ENCODE results near the gene EVC. TPM values are rescaled to one million over a fixed set of nuclear protein-coding genes. Genes with fewer than 3 reads are reported as not detected.

EVC gene
- total and polyA plus RNA-seq, 4 donors = 2.9 to 40.8 (median 13.6) TPM

- Histone ChIP-seq H3K9ac (ENCODE audit: insufficient read depth in 1 of 2, low read length in 2 of 2) (no peak overlapping the region), H3K4me1 (ENCODE audit: control insufficient read depth in 5 of 5, insufficient read depth in 5 of 5, low read length in 5 of 5) (no peaks in the 10 kb centered on the region), H3K27me3 (ENCODE audit: control insufficient read depth in 3 of 3, insufficient read depth in 3 of 3, low read length in 2 of 3) (no peaks in the 10 kb centered on the region), H3K9me3 (ENCODE audit: control insufficient read depth in 4 of 4, insufficient read depth in 3 of 4, low read length in 3 of 4) (no peaks in the 10 kb centered on the region), H3K36me3 (ENCODE audit: control insufficient read depth in 4 of 4, insufficient read depth in 4 of 4, low read length in 4 of 4) (peaks cover 0 to 35% (median 17%) of the 10 kb centered on the region in 4 donors), H3K27ac (ENCODE audit: low read depth in 1 of 2, low read length in 1 of 2) (no peak overlapping the region), H3K4me3 (no peak overlapping the region)
- no peak for DNase-seq
- TF ChIP-seq, protein P1, sequence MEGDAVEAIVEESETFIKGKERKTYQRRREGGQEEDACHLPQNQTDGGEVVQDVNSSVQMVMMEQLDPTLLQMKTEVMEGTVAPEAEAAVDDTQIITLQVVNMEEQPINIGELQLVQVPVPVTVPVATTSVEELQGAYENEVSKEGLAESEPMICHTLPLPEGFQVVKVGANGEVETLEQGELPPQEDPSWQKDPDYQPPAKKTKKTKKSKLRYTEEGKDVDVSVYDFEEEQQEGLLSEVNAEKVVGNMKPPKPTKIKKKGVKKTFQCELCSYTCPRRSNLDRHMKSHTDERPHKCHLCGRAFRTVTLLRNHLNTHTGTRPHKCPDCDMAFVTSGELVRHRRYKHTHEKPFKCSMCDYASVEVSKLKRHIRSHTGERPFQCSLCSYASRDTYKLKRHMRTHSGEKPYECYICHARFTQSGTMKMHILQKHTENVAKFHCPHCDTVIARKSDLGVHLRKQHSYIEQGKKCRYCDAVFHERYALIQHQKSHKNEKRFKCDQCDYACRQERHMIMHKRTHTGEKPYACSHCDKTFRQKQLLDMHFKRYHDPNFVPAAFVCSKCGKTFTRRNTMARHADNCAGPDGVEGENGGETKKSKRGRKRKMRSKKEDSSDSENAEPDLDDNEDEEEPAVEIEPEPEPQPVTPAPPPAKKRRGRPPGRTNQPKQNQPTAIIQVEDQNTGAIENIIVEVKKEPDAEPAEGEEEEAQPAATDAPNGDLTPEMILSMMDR (IDR thresholded peaks at IDR 0.05; ENCODE audit: control extremely low read depth, extremely low read depth) = no peak
- 78 to 80% methylated on average over 3 of the region's 3 CpGs for WGBS, 2 donors
- no peak for ATAC-seq (ENCODE audit: insufficient read depth, low FRiP score)
Measured at GRCh38 chr4:5791654-5792053, 80.7 kb downstream of the EVC start.

GRCh38 chr4:5793514-5793913 is 82.5 kb downstream of the EVC start:
- Histone ChIP-seq H3K9ac (ENCODE audit: insufficient read depth in 1 of 2, low read length in 2 of 2) (no peak overlapping the region), H3K4me3 (no peak overlapping the region), H3K27me3 (ENCODE audit: control insufficient read depth in 3 of 3, insufficient read depth in 3 of 3, low read length in 2 of 3) (no peaks in the 10 kb centered on the region), H3K27ac (ENCODE audit: low read depth in 1 of 2, low read length in 1 of 2) (no peak overlapping the region), H3K9me3 (ENCODE audit: control insufficient read depth in 4 of 4, insufficient read depth in 3 of 4, low read length in 3 of 4) (peaks cover 0 to 3% (median 0%) of the 10 kb centered on the region in 4 donors), H3K36me3 (ENCODE audit: control insufficient read depth in 4 of 4, insufficient read depth in 4 of 4, low read length in 4 of 4) (peaks cover 0 to 33% (median 18%) of the 10 kb centered on the region in 4 donors), H3K4me1 (ENCODE audit: control insufficient read depth in 5 of 5, insufficient read depth in 5 of 5, low read length in 5 of 5) (no peaks in the 10 kb centered on the region)
- no peak for ATAC-seq (ENCODE audit: insufficient read depth, low FRiP score)
- TF ChIP-seq, protein P1 (IDR thresholded peaks at IDR 0.05; ENCODE audit: control extremely low read depth, extremely low read depth) = no peak
- WGBS, 2 donors = 92 to 97% methylated on average over 13 of the region's 13 CpGs
- DNase-seq = no peak

DNA sequence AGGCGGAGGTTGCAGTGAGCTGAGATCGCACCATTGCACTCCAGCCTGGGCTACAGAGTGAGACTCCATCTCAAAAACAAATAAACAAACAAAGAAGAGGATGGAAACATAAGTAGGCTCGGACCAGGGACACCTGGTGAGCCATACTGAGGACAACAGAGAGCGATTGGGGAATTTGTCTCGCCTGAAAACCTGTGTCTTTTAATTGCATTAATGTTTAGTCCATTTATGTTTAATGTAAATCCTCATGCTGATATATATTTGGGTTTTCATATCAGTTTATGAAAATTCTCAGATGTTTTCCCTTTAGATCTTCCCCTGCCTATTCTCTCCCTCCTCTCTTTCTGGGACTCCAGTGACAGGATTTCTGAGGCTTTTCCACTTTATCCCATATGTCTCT is 84.6 kb downstream of the EVC start:
- ATAC-seq (ENCODE audit: insufficient read depth, low FRiP score) (no peak), DNase-seq (no peak)
- Histone ChIP-seq H3K4me1 (ENCODE audit: control insufficient read depth in 5 of 5, insufficient read depth in 5 of 5, low read length in 5 of 5) (no peaks in the 10 kb centered on the region), H3K4me3 (no peak overlapping the region), H3K27ac (ENCODE audit: low read depth in 1 of 2, low read length in 1 of 2) (no peak overlapping the region), H3K36me3 (ENCODE audit: control insufficient read depth in 4 of 4, insufficient read depth in 4 of 4, low read length in 4 of 4) (peaks cover 0 to 37% (median 17%) of the 10 kb centered on the region in 4 donors), H3K27me3 (ENCODE audit: control insufficient read depth in 3 of 3, insufficient read depth in 3 of 3, low read length in 2 of 3) (no peaks in the 10 kb centered on the region), H3K9ac (ENCODE audit: insufficient read depth in 1 of 2, low read length in 2 of 2) (no peak overlapping the region), H3K9me3 (ENCODE audit: control insufficient read depth in 4 of 4, insufficient read depth in 3 of 4, low read length in 3 of 4) (peaks cover 0 to 3% (median 0%) of the 10 kb centered on the region in 4 donors)
- TF ChIP-seq, protein P1 (IDR thresholded peaks at IDR 0.05; ENCODE audit: control extremely low read depth, extremely low read depth) = no peak
- 88 to 89% methylated on average over 5 of the region's 5 CpGs for WGBS, 2 donors

- WGBS, 2 donors = 88 to 95% methylated on average over 18 of the region's 18 CpGs
- Histone ChIP-seq H3K4me1 (ENCODE audit: control insufficient read depth in 5 of 5, insufficient read depth in 5 of 5, low read length in 5 of 5) (no peaks in the 10 kb centered on the region), H3K36me3 (ENCODE audit: control insufficient read depth in 4 of 4, insufficient read depth in 4 of 4, low read length in 4 of 4) (peaks cover 0 to 40% (median 17%) of the 10 kb centered on the region in 4 donors), H3K9me3 (ENCODE audit: control insufficient read depth in 4 of 4, insufficient read depth in 3 of 4, low read length in 3 of 4) (peaks cover 0 to 3% (median 0%) of the 10 kb centered on the region in 4 donors), H3K27me3 (ENCODE audit: control insufficient read depth in 3 of 3, insufficient read depth in 3 of 3, low read length in 2 of 3) (no peaks in the 10 kb centered on the region), H3K9ac (ENCODE audit: insufficient read depth in 1 of 2, low read length in 2 of 2) (no peak overlapping the region), H3K27ac (ENCODE audit: low read depth in 1 of 2, low read length in 1 of 2) (no peak overlapping the region), H3K4me3 (no peak overlapping the region)
- no peak for DNase-seq
- no peak for ATAC-seq (ENCODE audit: insufficient read depth, low FRiP score)
- TF ChIP-seq, protein P1 (IDR thresholded peaks at IDR 0.05; ENCODE audit: control extremely low read depth, extremely low read depth) = no peak
Measured at GRCh38 chr4:5796976-5797375, 86.0 kb downstream of the EVC start.

Measured in lung (tissue), 12 donors.